ENCODE data around the gene SRSF6. TPM values are rescaled to one million over a fixed set of nuclear protein-coding genes. Genes with fewer than 3 reads are reported as not detected.

SRSF6 gene
- total RNA-seq, 4 donors from 2014 or later: 18.8 to 29.8 (median 21.0) TPM

DNA sequence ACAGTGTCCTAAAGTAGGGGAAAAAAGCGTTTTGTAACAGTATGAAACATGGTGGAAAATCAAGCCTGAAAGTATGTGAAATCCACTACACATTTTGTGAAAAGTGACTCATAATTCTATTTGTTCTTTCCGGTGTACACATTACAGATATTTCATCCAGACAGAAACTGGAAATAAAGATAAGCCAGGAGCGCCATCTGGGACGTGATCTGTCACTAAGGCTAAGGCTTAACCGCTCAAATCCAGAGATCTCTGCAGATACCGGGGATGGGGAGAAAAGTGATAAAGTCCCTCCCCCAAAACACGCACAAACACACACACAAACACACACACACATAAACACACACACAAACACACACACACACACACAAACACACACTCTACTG is 26.6 kb upstream of the SRSF6 start:
- no peak overlapping the region for H3K27ac ChIP-seq
- in situ Hi-C loops (cut with MboI; ENCODE audit: low sequenced_read_pairs in 4 of 4) (loop anchor here in 2 of 4 donors (25.0 kb wide), 1 partner anchor 656 kb away; no protein-coding TSS in a partner anchor), intact Hi-C loops (cut with DNase I; ENCODE audit: low total_unique reads) (no loop called here)
- TF ChIP-seq, protein P1, sequence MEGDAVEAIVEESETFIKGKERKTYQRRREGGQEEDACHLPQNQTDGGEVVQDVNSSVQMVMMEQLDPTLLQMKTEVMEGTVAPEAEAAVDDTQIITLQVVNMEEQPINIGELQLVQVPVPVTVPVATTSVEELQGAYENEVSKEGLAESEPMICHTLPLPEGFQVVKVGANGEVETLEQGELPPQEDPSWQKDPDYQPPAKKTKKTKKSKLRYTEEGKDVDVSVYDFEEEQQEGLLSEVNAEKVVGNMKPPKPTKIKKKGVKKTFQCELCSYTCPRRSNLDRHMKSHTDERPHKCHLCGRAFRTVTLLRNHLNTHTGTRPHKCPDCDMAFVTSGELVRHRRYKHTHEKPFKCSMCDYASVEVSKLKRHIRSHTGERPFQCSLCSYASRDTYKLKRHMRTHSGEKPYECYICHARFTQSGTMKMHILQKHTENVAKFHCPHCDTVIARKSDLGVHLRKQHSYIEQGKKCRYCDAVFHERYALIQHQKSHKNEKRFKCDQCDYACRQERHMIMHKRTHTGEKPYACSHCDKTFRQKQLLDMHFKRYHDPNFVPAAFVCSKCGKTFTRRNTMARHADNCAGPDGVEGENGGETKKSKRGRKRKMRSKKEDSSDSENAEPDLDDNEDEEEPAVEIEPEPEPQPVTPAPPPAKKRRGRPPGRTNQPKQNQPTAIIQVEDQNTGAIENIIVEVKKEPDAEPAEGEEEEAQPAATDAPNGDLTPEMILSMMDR (IDR thresholded peaks at IDR 0.05 in 4 of 5, conservative IDR thresholded peaks at IDR 0.05 in 1 of 5): no peak
- TF ChIP-seq POLR2A (IDR thresholded peaks at IDR 0.05): no peak
- no peak for ATAC-seq
- no peaks in the 10 kb centered on the region for H3K9me3 ChIP-seq
- no peaks in the 10 kb centered on the region for H3K4me1 ChIP-seq
- no peak overlapping the region for H3K4me3 ChIP-seq
- no peaks in the 10 kb centered on the region for H3K36me3 ChIP-seq
- H3K27me3 ChIP-seq: peaks cover 0 to 3% (median 0%) of the 10 kb centered on the region in 3 donors
- DNase-seq: no peak

DNA sequence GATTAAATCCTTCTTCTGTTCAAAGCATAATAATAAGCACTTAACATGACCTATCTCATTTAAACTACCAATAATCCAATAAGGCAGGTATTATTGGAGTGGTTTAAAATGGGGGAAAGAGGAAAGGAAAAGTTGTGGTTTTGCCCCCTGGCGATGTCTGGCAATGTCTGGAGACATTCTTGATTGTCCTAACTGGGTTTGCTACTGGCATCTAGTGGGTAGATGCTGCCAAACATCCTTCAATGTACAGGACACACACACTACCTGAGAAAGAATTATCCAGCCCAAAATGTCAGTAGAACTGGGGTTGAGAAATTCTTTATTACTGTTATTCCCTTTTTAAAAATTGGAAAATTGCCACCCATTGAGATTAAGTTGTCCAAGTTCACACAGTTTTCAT is 25.2 kb upstream of the SRSF6 start:
- TF ChIP-seq, protein P1 (IDR thresholded peaks at IDR 0.05 in 4 of 5, conservative IDR thresholded peaks at IDR 0.05 in 1 of 5): no peak
- no peak for TF ChIP-seq POLR2A (IDR thresholded peaks at IDR 0.05)
- peaks cover 0 to 3% (median 0%) of the 10 kb centered on the region in 3 donors for H3K27me3 ChIP-seq
- no peaks in the 10 kb centered on the region for H3K4me1 ChIP-seq
- no peak for ATAC-seq
- H3K4me3 ChIP-seq: no peak overlapping the region
- H3K9me3 ChIP-seq: no peaks in the 10 kb centered on the region
- in situ Hi-C loops (cut with MboI; ENCODE audit: low sequenced_read_pairs in 4 of 4): loop anchor here in 2 of 4 donors (25.0 kb wide), 1 partner anchor 655 kb away; no protein-coding TSS in a partner anchor
- no peak for DNase-seq
- no peaks in the 10 kb centered on the region for H3K36me3 ChIP-seq
- no peak overlapping the region for H3K27ac ChIP-seq
- intact Hi-C loops (cut with DNase I; ENCODE audit: low total_unique reads): no loop called here

DNA sequence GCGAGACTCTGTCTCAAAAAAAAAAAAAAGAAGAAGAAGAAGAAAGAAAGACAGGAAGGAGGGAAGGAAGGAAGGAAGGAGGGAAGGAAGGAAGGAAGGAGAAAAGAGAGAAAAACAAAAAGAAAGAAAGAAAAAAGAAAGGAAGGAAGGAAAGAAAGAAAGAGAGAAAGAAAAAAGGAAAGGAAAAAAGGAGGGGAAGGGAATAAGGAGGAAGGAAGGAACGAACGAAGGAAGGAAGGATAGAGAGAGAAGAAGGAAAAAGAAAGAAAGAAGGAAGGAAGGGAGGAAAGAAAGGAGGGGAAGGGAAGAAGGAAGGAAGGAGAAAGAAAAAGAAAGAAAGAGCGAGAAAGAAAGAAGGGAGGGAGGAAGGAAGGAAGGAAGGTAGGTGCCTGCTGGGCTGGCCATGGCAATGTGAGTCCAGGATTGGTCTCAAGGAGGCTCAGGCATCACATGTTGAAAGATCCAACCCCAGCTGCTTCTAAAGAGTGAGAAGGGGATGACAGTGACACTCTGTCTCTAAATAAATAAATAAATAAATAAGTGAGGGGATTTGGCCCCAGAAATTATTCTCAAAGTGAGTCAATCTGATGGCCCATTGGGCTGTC is 24.3 kb upstream of the SRSF6 start:
- H3K27ac ChIP-seq: no peak overlapping the region
- no peaks in the 10 kb centered on the region for H3K4me1 ChIP-seq
- H3K27me3 ChIP-seq: peaks cover 0 to 3% (median 0%) of the 10 kb centered on the region in 3 donors
- intact Hi-C loops (cut with DNase I; ENCODE audit: low total_unique reads): no loop called here
- H3K4me3 ChIP-seq: no peak overlapping the region
- no peaks in the 10 kb centered on the region for H3K9me3 ChIP-seq
- in situ Hi-C loops (cut with MboI; ENCODE audit: low sequenced_read_pairs in 4 of 4): loop anchor here in 2 of 4 donors (25.0 kb wide), 1 partner anchor 654 kb away; no protein-coding TSS in a partner anchor
- TF ChIP-seq, protein P1 (IDR thresholded peaks at IDR 0.05 in 4 of 5, conservative IDR thresholded peaks at IDR 0.05 in 1 of 5): no peak
- TF ChIP-seq POLR2A (IDR thresholded peaks at IDR 0.05): no peak
- no peaks in the 10 kb centered on the region for H3K36me3 ChIP-seq
- no peak for ATAC-seq
- no peak for DNase-seq

DNA sequence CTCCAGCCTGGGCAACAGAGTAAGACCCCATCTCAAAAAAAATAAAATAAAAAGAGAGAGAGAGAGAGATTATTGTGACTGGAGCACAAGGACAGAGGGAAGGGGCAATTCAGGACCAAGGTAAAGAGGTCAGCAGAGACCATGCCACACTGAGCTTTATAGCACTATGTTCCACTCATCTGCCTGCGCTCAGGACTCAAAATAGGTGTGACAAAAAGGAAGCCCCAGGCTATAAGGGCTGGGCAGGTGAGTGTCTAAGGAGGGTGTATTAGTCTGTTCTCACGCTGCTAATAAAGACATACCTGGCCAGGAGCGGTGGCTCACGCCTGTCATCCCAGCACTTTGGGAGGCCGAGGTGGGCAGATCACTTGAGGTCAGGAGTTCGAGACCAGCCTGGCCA is 23.1 kb upstream of the SRSF6 start:
- intact Hi-C loops (cut with DNase I; ENCODE audit: low total_unique reads): no loop called here
- Histone ChIP-seq H3K9me3 (no peaks in the 10 kb centered on the region), H3K4me1 (no peaks in the 10 kb centered on the region), H3K27ac (no peak overlapping the region), H3K27me3 (peaks cover 0 to 3% (median 0%) of the 10 kb centered on the region in 3 donors), H3K4me3 (no peak overlapping the region), H3K36me3 (no peaks in the 10 kb centered on the region)
- TF ChIP-seq, protein P1 (IDR thresholded peaks at IDR 0.05 in 4 of 5, conservative IDR thresholded peaks at IDR 0.05 in 1 of 5): no peak
- TF ChIP-seq POLR2A (IDR thresholded peaks at IDR 0.05): no peak
- DNase-seq: no peak
- no peak for ATAC-seq
- in situ Hi-C loops (cut with MboI; ENCODE audit: low sequenced_read_pairs in 4 of 4): loop anchor here in 2 of 4 donors (25.0 kb wide), 1 partner anchor 653 kb away; no protein-coding TSS in a partner anchor
